Thoracic aorta (tissue), 2 donors: Measurements from ENCODE around the gene FZD10. TPM values are rescaled to one million over a fixed set of nuclear protein-coding genes. Genes with fewer than 3 reads are reported as not detected.
A peak's percentile ranks its signal among the peaks of the same experiment; 100 is the strongest.

Source experiments
- ATAC-seq: fragments of 150-250 bp; one replicate; pipeline ENCODE4 v1.8.0; 2017; ENCODE audit warnings: low read depth; ENCODE audit not compliant: insufficient number of reproducible peaks, low FRiP score
- DNase-seq: peaks from one replicate; pipeline ENCODE4 v3.0.0-alpha.2; 2020; ENCODE audit warnings: low spot score
- H3K27ac ChIP-seq, 2 donors: fragments of 200-600 bp; sonication (generic); 1 replicate in 1 of 2; 2 replicates in 1 of 2; pipeline ENCODE4 v1.5.1; 2016; ENCODE audit warnings: mild to moderate bottlenecking in 2 of 2, moderate library complexity in 2 of 2
- H3K27me3 ChIP-seq: fragments of 200-600 bp; sonication (generic); replicated peaks from 2 replicates; pipeline ENCODE4 v1.6.0; 2016; ENCODE audit warnings: mild to moderate bottlenecking; ENCODE audit not compliant: insufficient read depth
- H3K36me3 ChIP-seq: fragments of 200-600 bp; sonication (generic); one replicate; pipeline ENCODE4 v1.5.1; 2016
- H3K4me1 ChIP-seq, 2 donors: fragments of 200-600 bp; sonication (generic); 1 replicate in 1 of 2; 2 replicates in 1 of 2; pipeline versions ENCODE4 v1.5.1 to v1.6.0; 2016; ENCODE audit warnings: low read depth in 2 of 2, mild to moderate bottlenecking in 1 of 2; ENCODE audit not compliant: control insufficient read depth in 1 of 2
- H3K4me3 ChIP-seq: fragments of 200-600 bp; sonication (generic); 2 replicates; pipeline ENCODE4 v1.5.1; 2016; ENCODE audit warnings: mild to moderate bottlenecking
- H3K9me3 ChIP-seq: fragments of 200-600 bp; sonication (generic); 2 replicates; pipeline ENCODE4 v1.5.1; 2016
- total RNA-seq, 2 donors: library from RNA; depleted of rRNA; stranded (reverse); fragments of >200 nt; gene quantifications; one replicate each; pipeline versions ENCODE4 v1.1.0 to v1.2.3, GENCODE V29; 2016
- TF ChIP-seq, protein P1 (sequence below): fragments of 200-600 bp; sonication (generic); IDR thresholded peaks from one replicate; pipeline ENCODE4 v1.5.1; 2019; ENCODE audit warnings: antibody characterized with exemption

FZD10 gene, protein sequence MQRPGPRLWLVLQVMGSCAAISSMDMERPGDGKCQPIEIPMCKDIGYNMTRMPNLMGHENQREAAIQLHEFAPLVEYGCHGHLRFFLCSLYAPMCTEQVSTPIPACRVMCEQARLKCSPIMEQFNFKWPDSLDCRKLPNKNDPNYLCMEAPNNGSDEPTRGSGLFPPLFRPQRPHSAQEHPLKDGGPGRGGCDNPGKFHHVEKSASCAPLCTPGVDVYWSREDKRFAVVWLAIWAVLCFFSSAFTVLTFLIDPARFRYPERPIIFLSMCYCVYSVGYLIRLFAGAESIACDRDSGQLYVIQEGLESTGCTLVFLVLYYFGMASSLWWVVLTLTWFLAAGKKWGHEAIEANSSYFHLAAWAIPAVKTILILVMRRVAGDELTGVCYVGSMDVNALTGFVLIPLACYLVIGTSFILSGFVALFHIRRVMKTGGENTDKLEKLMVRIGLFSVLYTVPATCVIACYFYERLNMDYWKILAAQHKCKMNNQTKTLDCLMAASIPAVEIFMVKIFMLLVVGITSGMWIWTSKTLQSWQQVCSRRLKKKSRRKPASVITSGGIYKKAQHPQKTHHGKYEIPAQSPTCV
- 1 to 10 TPM in 1 of 2 donors, under 1 TPM in 1; 0.68 to 2.8 TPM for total RNA-seq

DNA sequence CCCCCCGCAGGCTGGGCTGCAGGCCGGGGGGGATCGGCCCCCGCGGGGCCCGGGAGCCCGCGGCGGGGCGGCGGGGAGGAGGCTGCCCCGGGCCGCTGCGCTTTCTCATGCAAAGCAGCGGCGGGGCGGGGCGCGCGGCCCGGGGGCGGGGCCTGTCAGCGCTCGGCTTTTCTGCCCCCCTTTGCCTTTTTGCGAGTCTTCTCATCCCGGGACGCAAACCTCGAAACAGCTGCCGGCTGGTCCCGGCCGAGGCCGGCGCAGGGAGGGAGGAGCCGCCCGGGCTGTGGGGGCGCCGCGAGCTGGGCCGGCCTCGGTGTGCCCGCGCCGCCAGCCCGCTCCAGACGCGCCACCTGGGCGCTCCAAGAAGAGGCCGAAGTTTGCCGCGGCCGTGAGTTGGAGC, at the start of gene FZD10:
TSS of gene FZD10 (plus strand) at position 198 of the 400 bp plus-strand sequence. CDS start 479 bp downstream, outside the sequence.
- Histone ChIP-seq H3K27ac (no peak within 1 kb of the TSS), H3K36me3 (no peaks in the 10 kb centered on the region), H3K27me3 (no peaks in the 10 kb centered on the region), H3K4me3 (peak within 1 kb of the TSS; percentile 63), H3K9me3 (no peaks in the 10 kb centered on the region), H3K4me1 (peaks cover 0 to 29% of the 10 kb centered on the region in 2 donors)
- TF ChIP-seq, protein P1, sequence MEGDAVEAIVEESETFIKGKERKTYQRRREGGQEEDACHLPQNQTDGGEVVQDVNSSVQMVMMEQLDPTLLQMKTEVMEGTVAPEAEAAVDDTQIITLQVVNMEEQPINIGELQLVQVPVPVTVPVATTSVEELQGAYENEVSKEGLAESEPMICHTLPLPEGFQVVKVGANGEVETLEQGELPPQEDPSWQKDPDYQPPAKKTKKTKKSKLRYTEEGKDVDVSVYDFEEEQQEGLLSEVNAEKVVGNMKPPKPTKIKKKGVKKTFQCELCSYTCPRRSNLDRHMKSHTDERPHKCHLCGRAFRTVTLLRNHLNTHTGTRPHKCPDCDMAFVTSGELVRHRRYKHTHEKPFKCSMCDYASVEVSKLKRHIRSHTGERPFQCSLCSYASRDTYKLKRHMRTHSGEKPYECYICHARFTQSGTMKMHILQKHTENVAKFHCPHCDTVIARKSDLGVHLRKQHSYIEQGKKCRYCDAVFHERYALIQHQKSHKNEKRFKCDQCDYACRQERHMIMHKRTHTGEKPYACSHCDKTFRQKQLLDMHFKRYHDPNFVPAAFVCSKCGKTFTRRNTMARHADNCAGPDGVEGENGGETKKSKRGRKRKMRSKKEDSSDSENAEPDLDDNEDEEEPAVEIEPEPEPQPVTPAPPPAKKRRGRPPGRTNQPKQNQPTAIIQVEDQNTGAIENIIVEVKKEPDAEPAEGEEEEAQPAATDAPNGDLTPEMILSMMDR: no peak
- ATAC-seq (no peak), DNase-seq (no peak)

DNA sequence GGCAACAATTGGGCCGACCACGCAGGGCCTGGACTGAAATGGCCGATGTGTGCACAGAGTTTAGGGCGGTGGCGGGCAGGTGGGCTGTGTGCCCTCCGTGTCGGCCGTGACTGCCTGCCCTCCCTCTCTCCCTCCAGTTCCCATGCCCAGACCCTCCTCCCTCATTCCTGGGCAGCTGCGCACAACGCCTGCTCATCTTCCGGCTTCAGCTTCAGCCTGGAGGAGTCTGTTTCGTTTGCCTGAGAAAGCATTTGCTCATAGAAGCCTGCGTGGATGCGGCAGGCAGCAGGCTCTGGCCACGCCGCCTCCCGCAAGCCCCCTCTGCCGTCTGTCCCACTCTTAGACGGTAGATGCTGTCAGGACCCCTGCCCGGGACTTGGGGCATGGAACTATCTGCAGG, 47.3 kb upstream of the FZD10 start:
- H3K4me3 ChIP-seq: no peak overlapping the region
- H3K9me3 ChIP-seq: no peaks in the 10 kb centered on the region
- no peaks in the 10 kb centered on the region for H3K36me3 ChIP-seq
- no peak overlapping the region for H3K27ac ChIP-seq
- TF ChIP-seq, protein P1: no peak
- no peaks in the 10 kb centered on the region for H3K27me3 ChIP-seq
- ATAC-seq (no peak), DNase-seq (no peak)
- H3K4me1 ChIP-seq: no peaks in the 10 kb centered on the region

DNA sequence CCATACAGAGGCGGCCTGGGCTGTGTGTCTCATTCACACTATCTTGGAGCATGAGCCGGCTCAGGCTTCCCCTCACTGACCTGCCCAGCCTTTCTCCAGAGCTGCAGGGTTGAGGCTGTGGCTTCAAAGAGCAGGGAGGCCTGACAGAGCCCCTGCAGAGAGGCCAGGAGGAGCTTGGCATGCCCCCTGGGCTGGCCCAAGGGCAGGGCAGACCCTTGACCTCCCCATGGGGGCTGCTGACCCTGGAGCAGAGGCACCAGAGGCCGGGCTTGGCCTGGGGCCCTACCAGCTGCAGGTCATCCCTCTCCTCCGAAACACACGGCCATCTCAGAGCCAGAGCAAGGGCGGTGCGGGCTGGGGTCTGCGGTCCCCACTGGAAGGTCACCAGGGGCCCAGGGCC, 46.6 kb upstream of the FZD10 start:
- no peaks in the 10 kb centered on the region for H3K27me3 ChIP-seq
- DNase-seq: no peak
- TF ChIP-seq, protein P1: no peak
- H3K27ac ChIP-seq: no peak overlapping the region
- H3K4me3 ChIP-seq: no peak overlapping the region
- H3K36me3 ChIP-seq: no peaks in the 10 kb centered on the region
- no peaks in the 10 kb centered on the region for H3K9me3 ChIP-seq
- ATAC-seq: no peak
- H3K4me1 ChIP-seq: no peaks in the 10 kb centered on the region

DNA sequence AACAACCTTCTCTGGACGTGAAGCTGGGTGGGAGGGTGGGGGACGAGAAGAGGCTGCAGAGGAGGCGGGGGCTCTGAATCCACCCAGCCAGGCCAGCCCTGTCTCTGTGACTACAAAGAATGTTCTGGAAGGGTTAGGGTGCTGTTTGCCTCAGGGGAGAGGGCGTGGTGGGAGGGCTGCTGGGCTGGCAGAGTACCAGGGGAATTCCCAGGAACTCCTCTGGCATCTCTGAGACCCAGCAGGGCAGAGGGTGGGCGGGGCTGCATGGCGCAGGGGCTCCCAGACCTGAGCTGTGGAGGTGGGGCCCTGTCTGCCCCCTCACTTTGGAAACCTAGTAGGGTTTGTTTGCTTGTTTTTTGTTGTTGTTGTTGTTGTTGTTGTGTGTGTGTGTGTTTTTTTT, 45.5 kb upstream of the FZD10 start:
- peaks cover 0 to 4% of the 10 kb centered on the region in 2 donors for H3K4me1 ChIP-seq
- H3K27ac ChIP-seq: no peak overlapping the region
- TF ChIP-seq, protein P1: no peak
- no peak overlapping the region for H3K4me3 ChIP-seq
- H3K27me3 ChIP-seq: no peaks in the 10 kb centered on the region
- H3K9me3 ChIP-seq: no peaks in the 10 kb centered on the region
- DNase-seq (no peak), ATAC-seq (no peak)
- H3K36me3 ChIP-seq: no peaks in the 10 kb centered on the region

DNA sequence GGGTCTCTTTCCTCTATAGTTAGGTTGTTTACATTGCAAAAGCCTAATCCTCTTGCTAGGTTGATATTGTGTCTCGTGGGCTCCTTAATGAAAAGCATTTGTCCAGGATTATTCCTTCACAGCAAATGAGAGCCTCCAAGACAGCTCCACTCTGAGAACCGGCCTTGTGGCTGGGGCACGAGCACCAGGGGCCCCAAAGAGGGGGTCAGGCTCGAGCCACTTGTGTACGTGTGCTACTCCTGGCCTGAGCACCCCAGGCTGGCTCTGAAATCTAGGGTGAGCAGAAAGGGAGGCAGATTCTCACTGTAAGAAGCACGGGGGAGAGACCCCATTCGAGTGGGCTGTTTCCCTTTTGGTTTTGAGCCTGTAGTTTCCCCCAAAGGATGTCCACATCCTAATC, 45.0 kb upstream of the FZD10 start:
- H3K4me1 ChIP-seq: peaks cover 0 to 4% of the 10 kb centered on the region in 2 donors
- no peaks in the 10 kb centered on the region for H3K27me3 ChIP-seq
- no peaks in the 10 kb centered on the region for H3K9me3 ChIP-seq
- no peak for ATAC-seq
- no peak overlapping the region for H3K27ac ChIP-seq
- no peak overlapping the region for H3K4me3 ChIP-seq
- TF ChIP-seq, protein P1: no peak
- no peaks in the 10 kb centered on the region for H3K36me3 ChIP-seq
- no peak for DNase-seq
